Measurements from ENCODE around the gene RAPGEF1.

DNA sequence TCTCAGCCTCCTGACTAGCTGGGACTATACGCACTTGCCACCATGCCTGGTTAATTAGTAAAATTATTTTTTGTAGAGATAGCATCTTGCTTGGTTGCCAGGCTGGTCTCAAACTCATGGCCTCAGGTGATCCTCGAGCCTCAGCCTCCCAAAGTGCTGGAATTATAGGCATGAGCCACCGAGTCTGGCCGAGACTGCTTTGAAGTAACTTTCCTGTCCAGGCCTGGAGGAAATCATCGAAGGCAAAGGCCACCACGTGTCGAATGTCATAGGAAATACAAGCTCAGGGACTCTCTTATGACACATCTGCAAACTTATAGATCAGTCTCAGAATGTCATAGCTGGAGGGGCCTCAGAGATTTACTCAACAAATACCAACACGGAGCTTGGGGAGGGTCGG lies 25.1 kb downstream of the RAPGEF1 start:
- TF ChIP-seq, protein P1, sequence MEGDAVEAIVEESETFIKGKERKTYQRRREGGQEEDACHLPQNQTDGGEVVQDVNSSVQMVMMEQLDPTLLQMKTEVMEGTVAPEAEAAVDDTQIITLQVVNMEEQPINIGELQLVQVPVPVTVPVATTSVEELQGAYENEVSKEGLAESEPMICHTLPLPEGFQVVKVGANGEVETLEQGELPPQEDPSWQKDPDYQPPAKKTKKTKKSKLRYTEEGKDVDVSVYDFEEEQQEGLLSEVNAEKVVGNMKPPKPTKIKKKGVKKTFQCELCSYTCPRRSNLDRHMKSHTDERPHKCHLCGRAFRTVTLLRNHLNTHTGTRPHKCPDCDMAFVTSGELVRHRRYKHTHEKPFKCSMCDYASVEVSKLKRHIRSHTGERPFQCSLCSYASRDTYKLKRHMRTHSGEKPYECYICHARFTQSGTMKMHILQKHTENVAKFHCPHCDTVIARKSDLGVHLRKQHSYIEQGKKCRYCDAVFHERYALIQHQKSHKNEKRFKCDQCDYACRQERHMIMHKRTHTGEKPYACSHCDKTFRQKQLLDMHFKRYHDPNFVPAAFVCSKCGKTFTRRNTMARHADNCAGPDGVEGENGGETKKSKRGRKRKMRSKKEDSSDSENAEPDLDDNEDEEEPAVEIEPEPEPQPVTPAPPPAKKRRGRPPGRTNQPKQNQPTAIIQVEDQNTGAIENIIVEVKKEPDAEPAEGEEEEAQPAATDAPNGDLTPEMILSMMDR (IDR thresholded peaks at IDR 0.05) = no peak
- no peak for TF ChIP-seq EZH2phosphoT487 (IDR thresholded peaks at IDR 0.05)
